Measurements from ENCODE around the gene RNU6-9. TPM values are rescaled to one million over a fixed set of nuclear protein-coding genes. Genes with fewer than 3 reads are reported as not detected.

RNU6-9 gene
- total RNA-seq, 6 experiments from 2014 or later: not detected

DNA sequence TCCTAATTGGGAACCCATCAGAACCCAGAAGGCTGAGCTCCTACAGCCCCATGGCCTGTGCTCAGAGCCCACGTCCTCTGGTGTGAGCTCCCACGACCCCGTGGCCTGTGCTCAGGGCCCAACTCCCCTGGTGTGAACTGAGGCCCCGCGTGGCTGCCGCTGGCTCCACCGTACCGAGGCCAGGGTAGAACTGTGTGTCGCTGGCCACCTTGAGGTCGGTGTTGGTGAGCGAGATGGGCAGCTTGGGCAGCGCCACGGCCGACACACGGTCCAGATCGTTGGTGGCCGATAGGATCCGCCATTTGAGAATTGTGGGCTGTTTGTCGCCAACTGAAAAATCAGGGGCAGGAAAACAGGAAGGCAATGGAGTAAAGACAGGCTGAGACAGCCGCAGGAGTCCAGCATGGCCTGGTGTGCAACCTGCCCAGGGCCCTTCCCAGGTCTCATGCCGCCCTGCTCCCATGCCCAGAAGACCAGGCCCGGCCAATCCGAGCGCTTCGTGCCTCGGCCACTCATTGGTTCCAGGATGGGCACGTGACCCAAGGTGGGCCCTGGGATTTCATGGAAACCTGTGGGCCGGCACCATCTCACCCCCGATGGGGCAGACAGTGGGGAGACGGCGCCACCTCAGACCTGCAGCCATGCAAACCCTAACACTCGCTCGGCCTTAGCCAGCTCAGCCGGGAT is 11.8 kb upstream of the RNU6-9 start:
- no peaks in the 10 kb centered on the region for H3K27me3 ChIP-seq
- DNase-seq: no peak
- H3K27ac ChIP-seq: no peak overlapping the region
- no peaks in the 10 kb centered on the region for H3K4me1 ChIP-seq
- ATAC-seq: no peak
- H3K4me3 ChIP-seq: no peak overlapping the region
- intact Hi-C loops (cut with DNase I): no loop called here
- no CpG with 5 or more reads among the region's 34 CpGs for whole genome bisulfite sequencing (ENCODE audit: insufficient coverage, low coverage, low lambda C conversion rate, missing lambda C conversion rate)
- H3K9me3 ChIP-seq: no peaks in the 10 kb centered on the region
- TF ChIP-seq POLR2A (IDR thresholded peaks at IDR 0.05) (no peak), CTCF (IDR thresholded peaks at IDR 0.05) (no peak)
- H3K36me3 ChIP-seq: peaks cover 0 to 12% (median 1%) of the 10 kb centered on the region in 4 donors

DNA sequence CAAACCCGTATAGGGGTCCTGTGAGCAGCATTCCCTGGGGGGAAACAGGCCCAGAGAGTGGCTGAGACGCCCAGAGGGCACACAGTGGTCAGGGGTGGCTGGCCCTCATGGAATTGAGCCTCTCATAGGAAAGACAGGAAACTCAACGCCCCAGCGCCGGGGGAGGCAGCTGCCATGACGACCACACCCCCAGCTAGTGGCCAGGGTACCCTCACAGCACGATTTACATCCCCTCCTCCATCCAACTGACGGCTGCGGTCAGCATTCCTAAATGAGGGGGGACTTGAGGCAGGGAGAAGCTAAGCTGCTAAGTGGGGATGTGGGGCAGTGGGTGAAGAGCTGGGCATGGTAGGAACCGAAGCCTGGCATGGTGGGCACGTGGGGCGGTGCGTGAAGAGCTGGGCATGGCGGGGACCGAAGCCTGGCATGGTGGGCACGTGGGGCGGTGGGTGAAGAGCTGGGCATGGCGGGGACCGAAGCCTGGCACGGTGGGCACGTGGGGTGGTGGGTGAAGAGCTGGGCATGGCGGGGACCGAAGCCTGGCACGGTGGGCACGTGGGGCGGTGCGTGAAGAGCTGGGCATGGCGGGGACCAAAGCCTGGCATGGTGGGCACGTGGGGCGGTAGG is 10.3 kb upstream of the RNU6-9 start:
- intact Hi-C loops (cut with DNase I): no loop called here
- Histone ChIP-seq H3K27ac (no peak overlapping the region), H3K9me3 (no peaks in the 10 kb centered on the region), H3K4me1 (no peaks in the 10 kb centered on the region), H3K4me3 (no peak overlapping the region), H3K27me3 (no peaks in the 10 kb centered on the region), H3K36me3 (peaks cover 0 to 12% (median 1%) of the 10 kb centered on the region in 4 donors)
- 92% methylated on average over 8 of the region's 30 CpGs for WGBS (ENCODE audit: insufficient coverage, low coverage, low lambda C conversion rate, missing lambda C conversion rate)
- DNase-seq (no peak), ATAC-seq (no peak)
- no peak for TF ChIP-seq POLR2A (IDR thresholded peaks at IDR 0.05)
- no peak for TF ChIP-seq CTCF (IDR thresholded peaks at IDR 0.05)

DNA sequence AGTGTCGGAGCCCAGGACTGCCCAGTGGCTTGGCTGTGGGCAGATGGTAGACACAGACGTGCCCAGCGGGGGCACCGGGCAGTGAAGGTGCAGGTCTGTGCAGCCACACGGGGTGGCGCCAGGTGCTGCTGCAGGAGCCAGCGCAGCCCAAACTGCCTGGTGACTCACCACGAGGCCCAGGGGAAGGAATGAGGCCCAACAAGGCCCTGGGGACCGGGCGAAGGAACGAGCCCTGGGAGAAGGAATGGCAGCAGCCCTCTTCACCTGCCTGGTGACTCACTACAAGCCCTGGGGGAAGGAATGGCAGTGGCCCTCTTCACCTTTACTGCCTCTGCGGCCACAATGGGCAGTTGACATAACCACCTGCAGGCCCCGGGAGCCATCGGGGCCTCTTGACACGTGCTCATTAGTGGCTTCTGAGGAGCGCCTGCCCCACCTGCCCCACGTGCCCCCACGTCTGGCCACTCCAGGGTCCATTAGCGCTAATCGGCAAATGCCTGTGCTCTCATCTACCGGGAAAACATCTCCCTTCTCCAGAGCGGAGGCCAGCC is 9.5 kb upstream of the RNU6-9 start:
- peaks cover 0 to 12% (median 1%) of the 10 kb centered on the region in 4 donors for H3K36me3 ChIP-seq
- DNase-seq: no peak
- intact Hi-C loops (cut with DNase I): no loop called here
- no peaks in the 10 kb centered on the region for H3K4me1 ChIP-seq
- ATAC-seq: peak in 2 of 4 donors; percentile 6 to 28
- no peak for TF ChIP-seq POLR2A (IDR thresholded peaks at IDR 0.05)
- TF ChIP-seq CTCF (IDR thresholded peaks at IDR 0.05): no peak
- no peaks in the 10 kb centered on the region for H3K27me3 ChIP-seq
- no peak overlapping the region for H3K27ac ChIP-seq
- no peak overlapping the region for H3K4me3 ChIP-seq
- WGBS (ENCODE audit: insufficient coverage, low coverage, low lambda C conversion rate, missing lambda C conversion rate): 88% methylated on average over 3 of the region's 22 CpGs
- H3K9me3 ChIP-seq: no peaks in the 10 kb centered on the region

GRCh38 chr19:884420-885211 is 8.7 kb upstream of the RNU6-9 start:
- peaks cover 0 to 12% (median 2%) of the 10 kb centered on the region in 4 donors for H3K36me3 ChIP-seq
- TF ChIP-seq CTCF (IDR thresholded peaks at IDR 0.05) (no peak), POLR2A (IDR thresholded peaks at IDR 0.05) (no peak)
- intact Hi-C loops (cut with DNase I): no loop called here
- H3K4me3 ChIP-seq: no peak overlapping the region
- no peaks in the 10 kb centered on the region for H3K27me3 ChIP-seq
- H3K9me3 ChIP-seq: no peaks in the 10 kb centered on the region
- no peak overlapping the region for H3K27ac ChIP-seq
- ATAC-seq (no peak), DNase-seq (no peak)
- no peaks in the 10 kb centered on the region for H3K4me1 ChIP-seq
- 100% methylated on average over 3 of the region's 51 CpGs for WGBS (ENCODE audit: insufficient coverage, low coverage, low lambda C conversion rate, missing lambda C conversion rate)
